Measurements from ENCODE around the gene CRYAB.
"Not testable (repeated sequence)": the region's sequence is repeated elsewhere in the genome, so short reads cannot be mapped to it uniquely, and the experiment has no call there.

Gene CRYAB

DNA sequence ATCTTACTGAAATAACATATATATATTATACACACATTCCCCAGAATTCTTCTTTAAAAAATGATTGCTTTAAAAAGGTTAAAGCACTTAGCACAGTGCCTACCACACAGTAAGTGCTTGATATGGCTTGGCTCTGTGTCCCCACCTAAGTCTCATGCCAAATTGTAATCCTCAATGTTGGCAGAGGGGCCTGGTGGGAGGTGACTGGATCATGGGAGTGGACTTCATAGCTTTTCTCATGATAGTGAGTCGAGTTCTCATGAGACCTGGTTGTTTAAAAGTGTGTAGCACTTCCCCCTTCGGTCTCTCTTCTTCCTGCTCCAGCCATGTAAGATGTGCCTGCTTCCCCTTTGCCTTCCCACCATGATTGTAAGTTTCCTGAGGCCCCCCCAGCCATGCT, 6.2 kb downstream of the CRYAB start:
- DNase-seq: no peak

DNA sequence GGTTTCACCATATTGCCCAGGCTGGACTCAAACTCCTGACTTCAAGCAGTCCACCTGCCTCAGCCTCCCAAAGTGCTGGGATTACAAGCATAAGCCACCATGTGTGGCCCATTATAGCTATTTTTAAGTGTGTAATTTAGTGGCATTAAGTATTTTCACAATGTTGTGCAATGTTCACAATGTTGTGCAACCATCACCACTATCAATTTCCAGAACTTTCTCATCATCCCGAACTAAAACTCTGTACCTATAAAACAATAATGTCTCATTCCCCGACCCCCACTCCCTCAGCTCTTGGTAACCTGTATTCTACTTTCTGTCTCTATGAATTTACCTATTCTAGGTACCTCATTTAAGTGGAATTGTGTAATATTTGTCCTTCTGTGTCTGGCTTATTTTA, 24.7 kb downstream of the CRYAB start:
- DNase-seq: no peak

DNA sequence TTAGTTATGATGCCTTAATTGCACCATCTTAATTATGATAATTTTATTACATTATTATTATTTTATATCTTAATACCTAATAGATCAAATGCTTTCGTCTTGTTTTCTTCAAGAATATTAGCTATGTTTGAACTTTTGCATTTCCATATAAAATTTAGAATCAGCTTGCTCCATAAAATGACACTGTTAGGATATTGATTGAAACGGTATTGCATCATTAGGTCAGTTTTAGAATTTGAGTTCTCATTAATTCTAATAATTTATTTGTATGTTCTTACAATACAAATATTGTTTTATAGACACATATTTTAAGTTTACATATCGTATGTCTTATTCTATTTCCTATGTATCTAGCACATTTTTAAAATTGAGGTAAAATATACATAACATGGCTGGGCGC, 25.5 kb downstream of the CRYAB start:
- no peak for DNase-seq

DNA sequence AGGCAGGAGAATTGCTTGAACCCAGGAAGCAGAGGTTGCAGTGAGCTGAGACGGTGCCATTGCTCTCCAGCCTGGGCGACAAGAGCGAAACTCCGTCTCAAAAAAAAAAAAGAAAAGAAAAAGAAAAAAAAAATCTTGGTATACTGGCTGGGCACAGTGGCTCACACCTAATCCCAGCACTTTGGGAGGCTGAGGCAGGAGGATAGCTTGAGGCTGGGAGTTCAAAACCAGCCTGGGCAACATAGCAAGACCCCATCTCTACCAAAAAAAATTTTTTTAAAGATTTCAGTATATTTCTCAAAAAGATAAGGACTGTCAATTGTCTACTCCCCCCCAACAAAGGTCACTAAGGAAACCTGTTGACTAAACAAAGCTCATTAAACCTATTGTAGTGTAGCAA, 26.5 kb downstream of the CRYAB start:
- not testable (repeated sequence) for DNase-seq

DNA sequence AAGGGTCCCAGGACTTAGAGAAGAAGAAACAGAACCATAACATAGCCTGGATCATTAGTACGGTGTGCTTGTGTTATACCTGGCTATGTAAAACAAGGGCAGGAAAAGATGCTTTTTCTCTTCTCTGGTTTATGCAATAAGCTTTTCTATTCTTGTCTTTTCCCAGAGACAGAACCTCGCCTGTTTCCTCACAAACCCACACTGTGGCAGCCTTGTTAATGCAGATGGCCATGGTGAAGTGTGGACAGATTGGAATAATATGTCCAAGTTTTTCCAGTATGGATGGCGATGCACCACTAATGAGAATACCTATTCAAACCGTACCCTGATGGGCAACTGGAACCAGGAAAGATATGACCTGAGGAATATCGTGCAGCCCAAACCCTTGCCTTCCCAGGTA, 29.4 kb downstream of the CRYAB start:
- no peak for DNase-seq

DNA sequence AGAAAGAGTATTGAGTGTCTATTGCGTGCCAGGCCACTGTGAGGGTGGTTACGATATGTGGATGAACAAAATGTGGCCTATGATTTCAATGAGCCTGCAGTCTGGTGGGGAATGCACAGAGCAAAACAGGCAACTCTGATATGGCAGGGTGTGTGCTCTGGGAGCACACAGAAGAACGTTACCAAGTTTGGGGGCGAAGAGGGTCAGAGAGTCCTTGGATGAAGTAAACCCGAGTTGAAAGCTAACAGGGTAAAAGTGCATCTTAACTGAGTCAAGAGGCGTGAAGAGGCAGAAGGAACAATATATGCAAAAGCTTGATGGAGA, 32.0 kb downstream of the CRYAB start:
- no peak for DNase-seq

DNA sequence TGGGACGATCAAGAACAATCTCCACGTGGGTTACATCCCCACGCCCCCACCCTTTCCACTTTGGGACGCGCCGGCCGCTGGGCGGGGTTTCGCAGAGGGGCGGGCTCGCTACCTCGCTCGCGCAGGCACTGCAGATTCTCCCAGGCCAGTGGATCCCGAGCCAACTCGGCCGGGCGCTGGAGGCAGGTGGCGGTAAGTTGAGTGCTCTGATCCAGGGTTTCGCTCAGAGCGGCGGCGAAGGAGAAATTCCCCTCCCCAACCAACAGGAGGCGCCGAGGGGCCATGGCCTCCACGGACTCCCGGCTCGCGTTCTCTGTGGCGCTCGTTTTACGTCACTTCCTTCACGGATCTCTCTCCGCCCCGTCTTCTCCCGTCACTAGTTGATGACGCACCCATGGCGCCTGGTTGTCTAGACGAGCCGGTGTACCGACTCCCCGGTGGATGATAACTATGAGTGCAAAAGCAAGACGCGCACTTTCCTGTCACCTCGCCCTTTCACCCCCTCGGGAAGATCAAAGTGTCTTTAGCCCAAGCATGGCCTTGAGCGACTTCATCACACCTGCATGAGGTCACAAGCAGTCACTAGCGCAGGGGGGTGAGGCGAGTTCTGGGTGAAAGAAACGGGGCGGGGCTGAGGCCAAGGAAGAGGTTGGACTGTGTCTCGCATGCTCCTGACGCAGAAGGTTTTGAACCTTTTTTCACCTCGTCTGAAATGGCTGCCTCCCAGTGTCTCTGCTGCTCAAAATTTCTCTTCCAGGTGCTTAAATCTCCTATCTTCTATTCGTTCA, 32.5 kb downstream of the CRYAB start, which contains the start of the genes CFAP68 and FDXACB1:
Gene CFAP68 (plus strand): TSS at position 693 of the 788 bp plus-strand sequence. CDS start 20 bp downstream, at position 713.
Gene FDXACB1 (minus strand): TSS at position 317 of the 788 bp plus-strand sequence. CDS start 33 bp downstream, at position 284.
- DNase-seq: peak; percentile 95

DNA sequence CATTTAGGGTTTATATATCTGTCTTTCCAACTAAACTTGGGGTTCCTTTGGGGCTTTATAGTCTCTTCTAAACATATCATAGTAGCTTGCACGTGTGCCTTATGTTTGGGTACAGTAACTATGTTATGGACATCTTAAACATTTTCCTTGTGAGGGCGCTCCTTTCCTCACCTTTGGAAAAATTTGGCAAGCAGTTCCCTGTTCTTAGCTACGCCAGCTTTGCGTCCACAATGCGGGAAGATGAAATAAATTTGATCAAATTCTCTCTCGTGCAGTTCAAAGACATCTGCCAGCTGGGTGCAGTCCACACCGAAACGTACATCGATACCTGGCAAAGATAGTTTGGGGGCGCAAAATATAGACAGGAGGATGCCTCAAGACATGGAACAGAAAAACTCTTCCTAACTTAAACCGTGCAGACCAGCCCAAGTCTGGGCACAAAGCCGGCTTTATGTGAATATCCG, 33.2 kb downstream of the CRYAB start:
- DNase-seq: peak; percentile 60

DNA sequence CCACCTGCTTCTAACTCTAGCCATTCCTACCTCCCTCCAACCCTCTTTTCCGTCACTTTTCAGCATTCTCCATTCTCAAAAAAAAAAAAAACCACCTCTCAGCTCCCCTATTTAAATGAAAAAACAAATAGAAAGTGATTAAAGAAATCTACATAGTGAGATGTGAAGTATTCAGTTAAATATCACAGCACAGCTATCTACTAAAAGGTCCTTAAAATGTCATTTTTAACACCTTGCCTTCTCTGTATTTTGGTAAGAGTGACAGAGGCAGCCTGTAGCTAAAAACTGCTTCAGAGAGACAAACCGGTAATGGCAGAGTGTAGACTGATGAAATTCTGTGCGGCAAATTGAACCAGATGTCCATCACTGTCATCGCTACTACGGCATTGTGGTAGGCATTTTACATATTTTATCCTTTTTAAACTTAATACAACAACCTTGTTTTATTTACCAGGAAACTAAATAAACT, 39.8 kb downstream of the CRYAB start:
- DNase-seq: no peak

DNA sequence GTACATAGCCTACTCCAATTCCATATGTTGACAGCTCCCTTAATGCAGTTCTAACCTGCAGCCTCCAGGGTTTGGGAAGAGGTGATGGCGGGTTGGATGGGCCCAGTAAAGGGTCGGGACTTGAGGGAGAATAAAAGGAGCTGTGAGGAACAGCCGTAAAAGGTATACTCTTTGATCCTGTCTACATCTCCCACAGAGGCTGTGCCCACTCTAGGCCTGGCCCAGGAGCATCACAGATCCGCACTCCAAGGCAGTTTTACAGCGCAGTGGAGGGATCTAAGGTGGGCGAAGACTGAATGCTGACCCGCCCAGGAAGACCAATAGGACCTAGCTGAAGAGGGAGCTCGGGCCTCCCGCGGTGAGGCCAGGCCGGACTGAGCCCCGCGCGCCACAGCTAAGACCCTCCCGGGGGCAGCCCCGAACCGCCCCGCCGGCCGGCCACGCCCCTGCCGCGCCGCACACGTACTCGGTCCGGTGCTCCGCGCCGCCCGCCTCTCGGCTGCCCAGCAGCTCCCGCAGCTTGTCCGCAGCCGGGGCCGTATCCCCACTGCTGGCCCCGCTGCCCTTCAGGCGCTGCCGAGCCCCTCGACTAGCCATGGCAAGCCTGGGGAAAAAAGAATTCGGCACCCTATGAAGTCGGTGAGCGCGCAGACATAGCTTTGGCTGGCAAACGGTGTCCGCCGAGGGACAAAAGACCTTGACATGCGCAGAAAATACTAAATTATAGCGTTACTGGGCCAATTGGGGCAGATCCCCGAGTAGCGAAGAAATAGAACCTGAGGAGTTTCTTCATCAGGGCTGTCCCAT, 40.5 kb downstream of the CRYAB start, which contains the start of gene ALG9:
Gene ALG9 (minus strand): TSS at position 696 of the 807 bp plus-strand sequence. CDS start 99 bp downstream, at position 597.
- DNase-seq: peak; percentile 60

DNA sequence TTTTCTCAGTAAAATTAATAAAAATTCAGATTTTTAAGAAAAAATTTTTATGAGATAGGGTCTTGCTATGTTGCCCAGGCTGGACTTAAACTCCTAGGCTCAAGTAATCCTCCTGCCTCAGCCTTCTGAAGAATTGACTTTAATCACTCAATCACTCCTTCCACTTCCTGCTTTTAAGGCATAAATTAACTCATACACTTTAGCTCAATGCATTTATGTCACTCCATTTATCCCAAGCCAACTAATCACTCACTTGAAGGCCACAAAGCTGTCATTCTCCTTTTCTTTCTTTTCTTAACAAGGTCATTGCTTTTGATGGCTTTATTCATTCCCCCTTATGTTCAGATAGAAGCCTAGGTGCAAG, 41.1 kb downstream of the CRYAB start:
- DNase-seq: no peak

DNA sequence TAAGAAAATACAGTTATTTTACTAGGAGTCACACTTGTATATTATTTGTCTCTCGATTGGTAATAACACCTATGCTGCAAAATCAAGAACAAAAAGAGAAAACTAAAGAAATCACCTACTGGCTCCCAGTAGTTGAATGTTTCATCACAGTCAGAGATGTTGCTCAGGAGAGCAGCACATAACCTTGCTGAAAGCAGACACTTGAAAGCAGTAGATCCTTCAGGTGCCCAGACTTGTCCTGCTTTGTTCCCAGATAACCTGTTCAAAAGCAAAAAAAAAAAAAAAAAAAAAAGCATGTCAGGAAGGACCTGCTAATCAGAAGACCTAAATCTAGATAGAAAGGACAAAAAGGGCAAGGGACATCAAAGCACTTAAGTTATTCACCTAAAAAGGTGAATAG, 41.5 kb downstream of the CRYAB start:
- DNase-seq: no peak

DNA sequence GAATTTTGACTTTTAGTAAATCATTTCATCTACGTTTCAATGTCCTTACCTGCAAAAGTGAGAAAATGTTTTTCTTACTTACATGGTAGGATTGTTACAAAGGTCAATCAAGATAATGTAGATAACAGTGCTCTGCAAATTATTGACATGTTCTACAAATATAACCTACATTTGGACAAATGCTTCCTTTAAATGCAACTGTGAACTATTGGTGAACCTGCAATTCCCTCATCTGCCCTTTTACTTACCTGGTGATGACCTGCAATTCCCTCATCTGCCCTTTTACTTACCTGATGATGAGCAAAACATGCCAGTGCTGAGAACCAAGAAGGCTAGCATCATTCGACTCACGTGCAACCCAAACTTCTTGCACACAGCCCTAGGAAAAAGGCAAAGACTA, 51.3 kb downstream of the CRYAB start:
- no peak for DNase-seq

All from SHP77 treated with DMSO at 0.1 percent for 48 hours (cell line).